ENCODE data around the gene SPAST. TPM values are rescaled to one million over a fixed set of nuclear protein-coding genes. Genes with fewer than 3 reads are reported as not detected.
"Not testable (repeated sequence)": the region's sequence is repeated elsewhere in the genome, so short reads cannot be mapped to it uniquely, and the experiment has no call there.

SPAST gene
- total RNA-seq, 1 donor from 2014 or later = 20.8 TPM

DNA sequence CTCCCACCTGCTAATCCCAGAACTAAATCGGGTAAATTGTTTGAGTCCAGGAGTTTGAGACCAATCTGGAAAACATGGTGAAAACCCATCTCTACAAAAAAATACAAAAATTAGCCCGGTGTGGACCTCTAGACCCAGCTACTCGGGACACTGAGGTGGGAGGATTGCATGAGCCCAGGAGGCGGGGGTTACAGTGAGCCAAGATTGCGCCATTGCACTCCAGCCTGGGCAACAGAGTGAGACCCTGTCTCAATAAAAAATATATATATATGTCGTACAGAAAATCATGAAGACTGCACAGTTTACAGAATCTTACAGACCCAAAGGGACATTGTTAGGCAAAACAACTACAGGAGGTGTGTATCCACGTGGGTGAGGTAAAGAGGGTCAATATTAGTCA is 19.8 kb upstream of the SPAST start:
- DNase-seq (no peak), ATAC-seq (ENCODE audit: low read depth) (no peak)
- intact Hi-C loops (cut with micrococcal nuclease) = no loop called here
- H3K27ac Mint-ChIP-seq = no peak overlapping the region
- CTCF ChIA-PET = no interaction called here
- no peaks in the 10 kb centered on the region for H3K27me3 Mint-ChIP-seq
- POLR2A ChIA-PET = no interaction called here
- no peak overlapping the region for H3K4me3 Mint-ChIP-seq
- TF ChIP-seq, protein P1, sequence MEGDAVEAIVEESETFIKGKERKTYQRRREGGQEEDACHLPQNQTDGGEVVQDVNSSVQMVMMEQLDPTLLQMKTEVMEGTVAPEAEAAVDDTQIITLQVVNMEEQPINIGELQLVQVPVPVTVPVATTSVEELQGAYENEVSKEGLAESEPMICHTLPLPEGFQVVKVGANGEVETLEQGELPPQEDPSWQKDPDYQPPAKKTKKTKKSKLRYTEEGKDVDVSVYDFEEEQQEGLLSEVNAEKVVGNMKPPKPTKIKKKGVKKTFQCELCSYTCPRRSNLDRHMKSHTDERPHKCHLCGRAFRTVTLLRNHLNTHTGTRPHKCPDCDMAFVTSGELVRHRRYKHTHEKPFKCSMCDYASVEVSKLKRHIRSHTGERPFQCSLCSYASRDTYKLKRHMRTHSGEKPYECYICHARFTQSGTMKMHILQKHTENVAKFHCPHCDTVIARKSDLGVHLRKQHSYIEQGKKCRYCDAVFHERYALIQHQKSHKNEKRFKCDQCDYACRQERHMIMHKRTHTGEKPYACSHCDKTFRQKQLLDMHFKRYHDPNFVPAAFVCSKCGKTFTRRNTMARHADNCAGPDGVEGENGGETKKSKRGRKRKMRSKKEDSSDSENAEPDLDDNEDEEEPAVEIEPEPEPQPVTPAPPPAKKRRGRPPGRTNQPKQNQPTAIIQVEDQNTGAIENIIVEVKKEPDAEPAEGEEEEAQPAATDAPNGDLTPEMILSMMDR (IDR thresholded peaks at IDR 0.05) = no peak
- H3K36me3 Mint-ChIP-seq (ENCODE audit: low read depth) = peaks cover 4% of the 10 kb centered on the region
- H3K4me1 Mint-ChIP-seq = peaks cover 17% of the 10 kb centered on the region
- no peaks in the 10 kb centered on the region for H3K9me3 Mint-ChIP-seq

- ATAC-seq (ENCODE audit: low read depth) = no peak
- Mint-ChIP-seq H3K36me3 (ENCODE audit: low read depth) (no peaks in the 10 kb centered on the region), H3K27ac (no peak overlapping the region), H3K4me1 (no peaks in the 10 kb centered on the region), H3K27me3 (no peaks in the 10 kb centered on the region), H3K4me3 (no peak overlapping the region), H3K9me3 (no peaks in the 10 kb centered on the region)
- intact Hi-C loops (cut with micrococcal nuclease) = no loop called here
- TF ChIP-seq, protein P1 (IDR thresholded peaks at IDR 0.05) = no peak
- no peak for DNase-seq
- CTCF ChIA-PET = no interaction called here
- POLR2A ChIA-PET = no interaction called here
Observed at GRCh38 chr2:32051836-32052439, 11.4 kb upstream of the SPAST start.

DNA sequence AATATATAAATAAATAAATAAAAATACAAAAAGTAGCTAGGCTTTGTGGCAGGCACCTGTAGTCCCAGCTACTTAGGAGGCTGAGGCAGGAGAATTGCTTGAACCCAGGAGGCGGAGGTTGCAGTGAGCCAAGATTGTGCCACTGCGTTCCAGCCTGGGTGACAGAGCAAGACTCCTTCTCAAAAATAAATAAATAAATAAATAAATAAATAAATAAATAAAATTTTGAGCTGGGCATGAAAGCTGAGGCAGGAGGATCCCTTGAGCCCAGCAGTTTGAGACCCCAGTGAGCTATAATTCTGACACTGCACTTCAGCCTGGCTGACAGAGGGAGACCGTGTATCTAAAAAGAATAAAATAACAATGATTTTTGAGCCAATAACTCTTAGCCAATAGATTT is 8.8 kb upstream of the SPAST start:
- H3K4me1 Mint-ChIP-seq; CTCF ChIA-PET; DNase-seq; H3K4me3 Mint-ChIP-seq; H3K36me3 Mint-ChIP-seq (ENCODE audit: low read depth); H3K9me3 Mint-ChIP-seq; ATAC-seq (ENCODE audit: low read depth); H3K27me3 Mint-ChIP-seq; H3K27ac Mint-ChIP-seq; intact Hi-C loops (cut with micrococcal nuclease): not testable (repeated sequence)
- POLR2A ChIA-PET = interaction anchor here (0.7 to 1.9 kb wide), 4 partner anchors 9 to 112 kb away, joined by 3 to 8 read pairs (median 4); partner anchors contain the start of genes DPY30 and SPAST

GRCh38 chr2:32058130-32058529 is 5.2 kb upstream of the SPAST start:
- TF ChIP-seq, protein P1 (IDR thresholded peaks at IDR 0.05) = no peak
- intact Hi-C loops (cut with micrococcal nuclease) = no loop called here
- no peak overlapping the region for H3K27ac Mint-ChIP-seq
- peaks cover 1% of the 10 kb centered on the region for H3K36me3 Mint-ChIP-seq (ENCODE audit: low read depth)
- no peaks in the 10 kb centered on the region for H3K27me3 Mint-ChIP-seq
- CTCF ChIA-PET = no interaction called here
- POLR2A ChIA-PET = interaction anchor here (1.1 kb wide), 1 partner anchor 18 kb away, joined by 8 read pairs; the partner anchor contains the start of gene DPY30
- ATAC-seq (ENCODE audit: low read depth) (no peak), DNase-seq (no peak)
- no peaks in the 10 kb centered on the region for H3K9me3 Mint-ChIP-seq
- no peak overlapping the region for H3K4me3 Mint-ChIP-seq
- peaks cover 7% of the 10 kb centered on the region for H3K4me1 Mint-ChIP-seq

DNA sequence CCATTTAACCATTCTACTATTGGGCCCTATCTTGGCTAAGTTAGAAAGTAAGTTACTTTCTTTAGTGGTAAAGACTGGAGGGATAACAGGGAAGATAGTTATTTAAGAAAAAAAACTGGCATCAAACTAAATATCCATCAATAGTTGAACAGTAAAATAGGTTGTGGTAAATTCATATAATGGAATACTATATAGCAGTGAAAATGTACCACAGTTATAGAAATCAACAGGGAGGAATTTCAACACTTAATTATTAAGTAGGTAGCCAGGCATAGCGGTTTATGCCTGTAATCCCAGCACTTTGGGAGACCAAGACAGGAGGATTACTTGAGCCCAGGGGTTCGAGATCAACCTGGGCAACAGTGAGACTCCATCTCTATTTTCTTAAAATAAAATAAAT is 3.1 kb upstream of the SPAST start:
- Mint-ChIP-seq H3K36me3 (ENCODE audit: low read depth) (peaks cover 5% of the 10 kb centered on the region), H3K4me3 (no peak overlapping the region), H3K9me3 (no peaks in the 10 kb centered on the region), H3K27ac (no peak overlapping the region), H3K27me3 (no peaks in the 10 kb centered on the region), H3K4me1 (peaks cover 17% of the 10 kb centered on the region)
- POLR2A ChIA-PET = no interaction called here
- intact Hi-C loops (cut with micrococcal nuclease) = loop anchor here (5.0 to 10.0 kb wide), 5 partner anchors 75 to 1828 kb away; partner anchors contain the start of genes FAM98A, LBH, TTC27 and YIPF4
- CTCF ChIA-PET = no interaction called here
- no peak for DNase-seq
- TF ChIP-seq, protein P1 (IDR thresholded peaks at IDR 0.05) = no peak
- no peak for ATAC-seq (ENCODE audit: low read depth)
